Measurements from ENCODE around the gene PPARD. TPM values are rescaled to one million over a fixed set of nuclear protein-coding genes. Genes with fewer than 3 reads are reported as not detected.

The PPARD gene
- total and polyA plus RNA-seq, 2 of the 13 experiments (the other 11 are each of a cell fraction or from before 2014, with no cell fraction given), result 6.1 to 13.3 TPM

DNA sequence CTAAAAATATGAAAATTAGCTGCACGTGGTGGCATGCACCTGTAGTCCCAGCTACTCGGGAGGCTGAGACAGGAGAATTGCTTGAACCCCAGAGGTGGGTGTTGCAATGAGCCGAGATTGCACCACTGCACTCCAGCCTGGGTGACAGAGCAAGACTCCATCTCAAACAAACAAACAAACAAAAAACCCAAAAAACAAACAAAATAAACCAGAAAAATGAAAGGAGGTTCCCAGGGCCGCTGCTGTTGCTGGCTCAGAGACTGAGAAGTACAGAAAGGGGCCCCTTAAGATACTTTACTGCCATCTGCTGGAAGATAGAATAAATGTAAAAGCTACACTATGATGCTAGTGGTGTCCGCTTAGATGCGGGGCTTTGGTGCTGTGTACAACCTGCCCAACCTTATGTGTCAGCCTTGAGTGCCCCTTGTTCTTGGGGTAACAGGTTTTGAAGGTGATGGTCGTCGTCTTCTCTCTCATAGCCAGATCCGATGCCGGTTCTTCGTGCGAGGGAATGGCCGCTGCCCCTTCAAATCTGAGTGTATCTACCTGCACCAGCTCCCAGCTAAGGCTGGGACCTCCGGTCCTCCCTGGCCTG lies 107.0 kb downstream of the PPARD start (continued):
- TF ChIP-seq HMG20A (CRISPR knock-in tag; IDR thresholded peaks at IDR 0.05; ENCODE audit: borderline replicate concordance) (no peak), ZNF7 (CRISPR knock-in tag; IDR thresholded peaks at IDR 0.05) (no peak), ZNF564 (CRISPR knock-in tag; IDR thresholded peaks at IDR 0.05) (no peak), ZNF83 (CRISPR knock-in tag; IDR thresholded peaks at IDR 0.05; ENCODE audit: borderline replicate concordance) (no peak), NR2F1 (CRISPR knock-in tag; IDR thresholded peaks at IDR 0.05) (no peak), RCOR2 (CRISPR knock-in tag; IDR thresholded peaks at IDR 0.05) (no peak), LCORL (IDR thresholded peaks at IDR 0.05) (no peak), LCORL (CRISPR knock-in tag; IDR thresholded peaks at IDR 0.05) (no peak), TBX3 (IDR thresholded peaks at IDR 0.05; ENCODE audit: borderline replicate concordance) (no peak), MXD4 (CRISPR knock-in tag; IDR thresholded peaks at IDR 0.05) (no peak), ZFP41 (CRISPR knock-in tag; IDR thresholded peaks at IDR 0.05; ENCODE audit: borderline replicate concordance) (no peak), TMF1 (CRISPR knock-in tag; IDR thresholded peaks at IDR 0.05; ENCODE audit: low read depth) (no peak), MAFG (CRISPR knock-in tag; IDR thresholded peaks at IDR 0.05) (no peak), ZNF724P (CRISPR knock-in tag; IDR thresholded peaks at IDR 0.05; ENCODE audit: borderline replicate concordance) (no peak), CENPX (CRISPR knock-in tag; IDR thresholded peaks at IDR 0.05) (no peak), PCBP2 (optimal IDR thresholded peaks at IDR 0.05; ENCODE audit: low read depth, low read length, poor library complexity, severe bottlenecking) (no peak), ZNF607 (CRISPR knock-in tag; IDR thresholded peaks at IDR 0.05; ENCODE audit: borderline replicate concordance) (no peak), FIP1L1 (IDR thresholded peaks at IDR 0.05; ENCODE audit: borderline replicate concordance, insufficient read depth, low read depth, low read length) (no peak), POLR2AphosphoS2 (IDR thresholded peaks at IDR 0.05; ENCODE audit: low read depth, low read length) (no peak), ZSCAN29 (CRISPR knock-in tag; conservative IDR thresholded peaks at IDR 0.05) (peak; percentile 69; the same call in 1 of the 2 replicates), ZNF282 (IDR thresholded peaks at IDR 0.05; ENCODE audit: partially characterized antibody) (no peak)
- TF ChIP-seq, protein P1, sequence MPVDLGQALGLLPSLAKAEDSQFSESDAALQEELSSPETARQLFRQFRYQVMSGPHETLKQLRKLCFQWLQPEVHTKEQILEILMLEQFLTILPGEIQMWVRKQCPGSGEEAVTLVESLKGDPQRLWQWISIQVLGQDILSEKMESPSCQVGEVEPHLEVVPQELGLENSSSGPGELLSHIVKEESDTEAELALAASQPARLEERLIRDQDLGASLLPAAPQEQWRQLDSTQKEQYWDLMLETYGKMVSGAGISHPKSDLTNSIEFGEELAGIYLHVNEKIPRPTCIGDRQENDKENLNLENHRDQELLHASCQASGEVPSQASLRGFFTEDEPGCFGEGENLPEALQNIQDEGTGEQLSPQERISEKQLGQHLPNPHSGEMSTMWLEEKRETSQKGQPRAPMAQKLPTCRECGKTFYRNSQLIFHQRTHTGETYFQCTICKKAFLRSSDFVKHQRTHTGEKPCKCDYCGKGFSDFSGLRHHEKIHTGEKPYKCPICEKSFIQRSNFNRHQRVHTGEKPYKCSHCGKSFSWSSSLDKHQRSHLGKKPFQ (CRISPR knock-in tag; IDR thresholded peaks at IDR 0.05; ENCODE audit: insufficient replicate concordance), result no peak
- TF ChIP-seq, protein P2, sequence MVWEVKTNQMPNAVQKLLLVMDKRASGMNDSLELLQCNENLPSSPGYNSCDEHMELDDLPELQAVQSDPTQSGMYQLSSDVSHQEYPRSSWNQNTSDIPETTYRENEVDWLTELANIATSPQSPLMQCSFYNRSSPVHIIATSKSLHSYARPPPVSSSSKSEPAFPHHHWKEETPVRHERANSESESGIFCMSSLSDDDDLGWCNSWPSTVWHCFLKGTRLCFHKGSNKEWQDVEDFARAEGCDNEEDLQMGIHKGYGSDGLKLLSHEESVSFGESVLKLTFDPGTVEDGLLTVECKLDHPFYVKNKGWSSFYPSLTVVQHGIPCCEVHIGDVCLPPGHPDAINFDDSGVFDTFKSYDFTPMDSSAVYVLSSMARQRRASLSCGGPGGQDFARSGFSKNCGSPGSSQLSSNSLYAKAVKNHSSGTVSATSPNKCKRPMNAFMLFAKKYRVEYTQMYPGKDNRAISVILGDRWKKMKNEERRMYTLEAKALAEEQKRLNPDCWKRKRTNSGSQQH (CRISPR knock-in tag; IDR thresholded peaks at IDR 0.05; ENCODE audit: low read depth), result no peak
- TF ChIP-seq, protein P3, sequence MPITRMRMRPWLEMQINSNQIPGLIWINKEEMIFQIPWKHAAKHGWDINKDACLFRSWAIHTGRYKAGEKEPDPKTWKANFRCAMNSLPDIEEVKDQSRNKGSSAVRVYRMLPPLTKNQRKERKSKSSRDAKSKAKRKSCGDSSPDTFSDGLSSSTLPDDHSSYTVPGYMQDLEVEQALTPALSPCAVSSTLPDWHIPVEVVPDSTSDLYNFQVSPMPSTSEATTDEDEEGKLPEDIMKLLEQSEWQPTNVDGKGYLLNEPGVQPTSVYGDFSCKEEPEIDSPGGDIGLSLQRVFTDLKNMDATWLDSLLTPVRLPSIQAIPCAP (CRISPR knock-in tag; IDR thresholded peaks at IDR 0.05; ENCODE audit: low read depth), result no peak
- TF ChIP-seq, protein P4, sequence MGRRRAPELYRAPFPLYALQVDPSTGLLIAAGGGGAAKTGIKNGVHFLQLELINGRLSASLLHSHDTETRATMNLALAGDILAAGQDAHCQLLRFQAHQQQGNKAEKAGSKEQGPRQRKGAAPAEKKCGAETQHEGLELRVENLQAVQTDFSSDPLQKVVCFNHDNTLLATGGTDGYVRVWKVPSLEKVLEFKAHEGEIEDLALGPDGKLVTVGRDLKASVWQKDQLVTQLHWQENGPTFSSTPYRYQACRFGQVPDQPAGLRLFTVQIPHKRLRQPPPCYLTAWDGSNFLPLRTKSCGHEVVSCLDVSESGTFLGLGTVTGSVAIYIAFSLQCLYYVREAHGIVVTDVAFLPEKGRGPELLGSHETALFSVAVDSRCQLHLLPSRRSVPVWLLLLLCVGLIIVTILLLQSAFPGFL (CRISPR knock-in tag; IDR thresholded peaks at IDR 0.05), result no peak
- TF ChIP-seq, protein P5, sequence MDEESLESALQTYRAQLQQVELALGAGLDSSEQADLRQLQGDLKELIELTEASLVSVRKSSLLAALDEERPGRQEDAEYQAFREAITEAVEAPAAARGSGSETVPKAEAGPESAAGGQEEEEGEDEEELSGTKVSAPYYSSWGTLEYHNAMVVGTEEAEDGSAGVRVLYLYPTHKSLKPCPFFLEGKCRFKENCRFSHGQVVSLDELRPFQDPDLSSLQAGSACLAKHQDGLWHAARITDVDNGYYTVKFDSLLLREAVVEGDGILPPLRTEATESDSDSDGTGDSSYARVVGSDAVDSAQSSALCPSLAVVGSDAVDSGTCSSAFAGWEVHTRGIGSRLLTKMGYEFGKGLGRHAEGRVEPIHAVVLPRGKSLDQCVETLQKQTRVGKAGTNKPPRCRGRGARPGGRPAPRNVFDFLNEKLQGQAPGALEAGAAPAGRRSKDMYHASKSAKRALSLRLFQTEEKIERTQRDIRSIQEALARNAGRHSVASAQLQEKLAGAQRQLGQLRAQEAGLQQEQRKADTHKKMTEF (CRISPR knock-in tag; IDR thresholded peaks at IDR 0.05), result no peak; the same call in 1 of the 2 replicates

Measured in HepG2 (cell line).